Suppressor macrophage (primary cell): ENCODE results near the gene ADGRV1.
"Not testable (repeated sequence)": the region's sequence is repeated elsewhere in the genome, so short reads cannot be mapped to it uniquely, and the experiment has no call there.

Experiments
- DNase-seq, 4 experiments: peaks; one replicate each; pipeline ENCODE4 v3.0.0-alpha.2; 2020 to 2022

Gene ADGRV1

GRCh38 chr5:90549729-90550275, 8.8 kb upstream of the ADGRV1 start:
- peak in 1 of 4 experiments; percentile 15 for DNase-seq

- DNase-seq, result peak in 2 of 4 experiments; percentile 10 to 14
Observed at GRCh38 chr5:90550963-90551362, 7.6 kb upstream of the ADGRV1 start.

GRCh38 chr5:90551376-90551775, 7.2 kb upstream of the ADGRV1 start:
- DNase-seq, result peak in 2 of 4 experiments; percentile 13 to 33

- no peak for DNase-seq
Observed at GRCh38 chr5:90553711-90554110, 4.9 kb upstream of the ADGRV1 start.

GRCh38 chr5:90554358-90555006, 4.1 kb upstream of the ADGRV1 start:
- no peak for DNase-seq

GRCh38 chr5:90555666-90556065, 2.9 kb upstream of the ADGRV1 start:
- DNase-seq, result no peak

- no peak for DNase-seq
Observed at GRCh38 chr5:90557391-90557790, 1.2 kb upstream of the ADGRV1 start.

- peak in 1 of 4 experiments; percentile 11 for DNase-seq
Observed at GRCh38 chr5:90557871-90558270, 726 bp upstream of the ADGRV1 start.

- no peak for DNase-seq
Observed at GRCh38 chr5:90560771-90561170, 2.2 kb downstream of the ADGRV1 start.

- DNase-seq, result no peak
Observed at GRCh38 chr5:90561766-90562165, 3.2 kb downstream of the ADGRV1 start.

- no peak for DNase-seq
Observed at GRCh38 chr5:90562341-90562740, 3.7 kb downstream of the ADGRV1 start.

GRCh38 chr5:90563108-90563507, 4.5 kb downstream of the ADGRV1 start:
- DNase-seq, result no peak

GRCh38 chr5:90565491-90565890, 6.9 kb downstream of the ADGRV1 start:
- DNase-seq, result no peak

- no peak for DNase-seq
Observed at GRCh38 chr5:90569084-90569483, 10.5 kb downstream of the ADGRV1 start.

GRCh38 chr5:90570034-90570433, 11.4 kb downstream of the ADGRV1 start:
- DNase-seq, result no peak

- DNase-seq, result no peak
Observed at GRCh38 chr5:90571147-90571773, 12.7 kb downstream of the ADGRV1 start.

GRCh38 chr5:90575712-90576111, 17.1 kb downstream of the ADGRV1 start:
- DNase-seq, result no peak

GRCh38 chr5:90576566-90576965, 18.0 kb downstream of the ADGRV1 start:
- not testable (repeated sequence) for DNase-seq

GRCh38 chr5:90579905-90580304, 21.3 kb downstream of the ADGRV1 start:
- not testable (repeated sequence) for DNase-seq

- DNase-seq, result no peak
Observed at GRCh38 chr5:90581956-90582355, 23.4 kb downstream of the ADGRV1 start.

- DNase-seq, result no peak
Observed at GRCh38 chr5:90585337-90585986, 26.9 kb downstream of the ADGRV1 start.

- peak in 2 of 4 experiments; percentile 6 to 19 for DNase-seq
Observed at GRCh38 chr5:90586469-90586868, 27.9 kb downstream of the ADGRV1 start.

GRCh38 chr5:90590170-90590569, 31.6 kb downstream of the ADGRV1 start:
- DNase-seq, result no peak

- not testable (repeated sequence) for DNase-seq
Observed at GRCh38 chr5:90593083-90593482, 34.5 kb downstream of the ADGRV1 start.
